ENCODE data around the gene CASZ1.

DNA sequence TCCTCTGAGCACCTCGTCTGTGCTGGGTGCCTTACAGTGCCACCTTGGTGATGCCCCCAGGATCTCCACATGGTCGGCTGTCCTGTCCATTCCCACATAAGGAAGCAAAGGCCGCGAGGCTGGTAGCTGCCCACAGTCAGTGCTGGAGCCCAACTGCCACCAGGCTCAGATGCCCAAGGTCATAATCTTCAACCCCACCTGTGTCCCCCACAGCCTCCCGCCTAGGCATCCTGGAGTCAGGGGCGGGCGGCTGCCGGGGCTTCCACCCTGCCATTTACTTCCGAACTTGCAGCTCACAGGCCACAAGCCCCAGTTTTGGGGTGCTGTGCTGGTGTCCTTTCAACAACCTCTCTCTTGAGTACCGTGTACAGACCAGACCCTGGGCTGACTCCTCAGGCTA is 126.3 kb downstream of the CASZ1 start:
- TF ChIP-seq CTCF (IDR thresholded peaks at IDR 0.05) (no peak), POLR2AphosphoS5 (IDR thresholded peaks at IDR 0.05) (no peak), POLR2A (IDR thresholded peaks at IDR 0.05) (no peak)
